ENCODE data around the gene NTM. TPM values are rescaled to one million over a fixed set of nuclear protein-coding genes. Genes with fewer than 3 reads are reported as not detected.

NTM gene
- total RNA-seq, 1 donor from 2014 or later: 2.9 TPM

GRCh38 chr11:131809203-131809918, 438.9 kb downstream of the NTM start:
- no peak for DNase-seq (ENCODE audit: low spot score)

GRCh38 chr11:131810541-131810940, 440.1 kb downstream of the NTM start:
- no peak for DNase-seq (ENCODE audit: low spot score)

GRCh38 chr11:131811383-131811782, 441.0 kb downstream of the NTM start:
- DNase-seq (ENCODE audit: low spot score): no peak

- DNase-seq (ENCODE audit: low spot score): no peak
Observed at GRCh38 chr11:131814108-131814507, 443.7 kb downstream of the NTM start.

- DNase-seq (ENCODE audit: low spot score): no peak
Observed at GRCh38 chr11:131815590-131815989, 445.2 kb downstream of the NTM start.

- DNase-seq (ENCODE audit: low spot score): no peak
Observed at GRCh38 chr11:131816051-131816450, 445.6 kb downstream of the NTM start.

- no peak for DNase-seq (ENCODE audit: low spot score)
Observed at GRCh38 chr11:131817687-131818188, 447.3 kb downstream of the NTM start.

- no peak for DNase-seq (ENCODE audit: low spot score)
Observed at GRCh38 chr11:131819865-131820264, 449.4 kb downstream of the NTM start.

- DNase-seq (ENCODE audit: low spot score): no peak
Observed at GRCh38 chr11:131822506-131822905, 452.1 kb downstream of the NTM start.

- DNase-seq (ENCODE audit: low spot score): no peak
Observed at GRCh38 chr11:131823772-131824171, 453.4 kb downstream of the NTM start.

- DNase-seq (ENCODE audit: low spot score): no peak
Observed at GRCh38 chr11:131824771-131825170, 454.4 kb downstream of the NTM start.

GRCh38 chr11:131827430-131827829, 457.0 kb downstream of the NTM start:
- DNase-seq (ENCODE audit: low spot score): no peak

- no peak for DNase-seq (ENCODE audit: low spot score)
Observed at GRCh38 chr11:131829725-131830124, 459.3 kb downstream of the NTM start.

- no peak for DNase-seq (ENCODE audit: low spot score)
Observed at GRCh38 chr11:131832079-131832478, 461.7 kb downstream of the NTM start.

- DNase-seq (ENCODE audit: low spot score): no peak
Observed at GRCh38 chr11:131833366-131833765, 463.0 kb downstream of the NTM start.

- no peak for DNase-seq (ENCODE audit: low spot score)
Observed at GRCh38 chr11:131837562-131837961, 467.1 kb downstream of the NTM start.

- no peak for DNase-seq (ENCODE audit: low spot score)
Observed at GRCh38 chr11:131838016-131838415, 467.6 kb downstream of the NTM start.

GRCh38 chr11:131839326-131839725, 468.9 kb downstream of the NTM start:
- DNase-seq (ENCODE audit: low spot score): no peak

GRCh38 chr11:131840545-131840944, 470.1 kb downstream of the NTM start:
- no peak for DNase-seq (ENCODE audit: low spot score)

GRCh38 chr11:131841028-131841427, 470.6 kb downstream of the NTM start:
- DNase-seq (ENCODE audit: low spot score): no peak

GRCh38 chr11:131841925-131842635, 471.7 kb downstream of the NTM start:
- no peak for DNase-seq (ENCODE audit: low spot score)

- no peak for DNase-seq (ENCODE audit: low spot score)
Observed at GRCh38 chr11:131845255-131845654, 474.8 kb downstream of the NTM start.

- no peak for DNase-seq (ENCODE audit: low spot score)
Observed at GRCh38 chr11:131849485-131849884, 479.1 kb downstream of the NTM start.

All from mesenteric fat pad (tissue), 1 donor.